ENCODE results near the gene UBE2QL1.

Gene UBE2QL1

GRCh38 chr5:6478793-6479192 is 30.1 kb downstream of the UBE2QL1 start:
- DNase-seq (ENCODE audit: low spot score) = no peak

- DNase-seq (ENCODE audit: low spot score) = no peak
These were observed 31.7 kb downstream of the UBE2QL1 start for GRCh38 chr5:6480133-6481051.

GRCh38 chr5:6482735-6483134 is 34.1 kb downstream of the UBE2QL1 start:
- DNase-seq (ENCODE audit: low spot score) = no peak

GRCh38 chr5:6483880-6484382 is 35.3 kb downstream of the UBE2QL1 start:
- DNase-seq (ENCODE audit: low spot score) = no peak

DNA sequence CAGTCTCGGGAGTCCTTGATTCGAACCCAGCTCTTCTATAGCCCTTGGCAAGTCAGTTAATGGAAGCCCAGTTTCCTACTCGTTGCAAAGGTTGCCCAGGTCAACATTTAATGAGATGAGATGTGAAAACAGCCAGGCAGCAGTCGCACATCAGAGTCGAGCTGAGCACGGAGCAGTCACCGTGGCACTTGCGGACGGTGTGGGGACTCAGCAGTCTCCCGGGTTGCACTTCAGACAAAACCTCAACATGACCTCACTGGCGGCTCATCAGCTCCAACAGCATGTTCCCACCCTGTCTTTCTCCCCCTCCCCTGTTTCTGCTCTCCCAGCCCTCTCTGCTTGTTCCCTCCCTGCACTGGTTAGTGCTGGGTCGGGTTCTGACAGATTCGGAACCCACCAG is 35.8 kb downstream of the UBE2QL1 start:
- DNase-seq (ENCODE audit: low spot score) = no peak

- DNase-seq (ENCODE audit: low spot score) = no peak
These were observed 36.2 kb downstream of the UBE2QL1 start for GRCh38 chr5:6484899-6485298.

- no peak for DNase-seq (ENCODE audit: low spot score)
These were observed 36.8 kb downstream of the UBE2QL1 start for GRCh38 chr5:6485441-6485840.

DNA sequence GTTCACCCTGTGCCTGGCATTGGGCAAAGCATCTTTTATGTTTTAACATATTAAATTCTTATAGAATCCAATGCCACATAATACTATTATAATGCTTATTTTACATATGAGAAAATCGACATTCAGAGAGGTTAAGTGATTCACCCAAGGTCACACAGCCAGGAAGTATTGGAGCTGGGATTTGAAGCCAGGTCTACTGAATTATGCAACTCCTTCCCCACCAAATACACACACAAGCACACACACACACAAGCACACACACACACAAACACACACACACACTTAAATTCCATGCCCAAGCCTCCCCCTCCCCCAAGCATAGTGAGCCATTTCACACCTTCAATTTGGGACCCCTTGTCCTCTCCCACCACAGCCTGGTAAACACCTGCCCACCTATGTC is 37.4 kb downstream of the UBE2QL1 start:
- DNase-seq (ENCODE audit: low spot score) = no peak

- DNase-seq (ENCODE audit: low spot score) = no peak
These were observed 38.4 kb downstream of the UBE2QL1 start for GRCh38 chr5:6487081-6487480.

DNA sequence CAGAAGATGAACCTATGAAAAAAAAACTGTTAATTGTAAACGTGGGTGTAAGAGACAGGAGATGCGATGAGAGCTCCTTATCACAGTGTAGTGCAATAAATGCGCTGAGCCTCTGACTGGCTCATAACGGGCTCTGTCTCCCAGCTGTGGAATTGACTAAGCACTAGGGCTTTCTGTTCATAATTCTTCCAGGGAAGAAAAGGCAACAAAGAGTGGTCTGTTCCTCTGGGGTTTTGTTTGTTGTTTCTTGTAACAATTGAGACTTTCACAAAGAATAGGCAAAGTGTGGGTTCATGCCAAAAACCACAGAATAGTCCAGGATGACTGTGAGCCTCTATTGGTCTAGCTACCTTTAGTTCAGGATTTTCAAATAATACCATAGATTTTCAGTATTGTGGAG is 39.4 kb downstream of the UBE2QL1 start:
- no peak for DNase-seq (ENCODE audit: low spot score)

- peak; percentile 55 for DNase-seq (ENCODE audit: low spot score)
These were observed 41.1 kb downstream of the UBE2QL1 start for GRCh38 chr5:6489643-6490185.

GRCh38 chr5:6490246-6490645 is 41.6 kb downstream of the UBE2QL1 start:
- DNase-seq (ENCODE audit: low spot score) = no peak

- no peak for DNase-seq (ENCODE audit: low spot score)
These were observed 42.0 kb downstream of the UBE2QL1 start for GRCh38 chr5:6490693-6491092.

DNA sequence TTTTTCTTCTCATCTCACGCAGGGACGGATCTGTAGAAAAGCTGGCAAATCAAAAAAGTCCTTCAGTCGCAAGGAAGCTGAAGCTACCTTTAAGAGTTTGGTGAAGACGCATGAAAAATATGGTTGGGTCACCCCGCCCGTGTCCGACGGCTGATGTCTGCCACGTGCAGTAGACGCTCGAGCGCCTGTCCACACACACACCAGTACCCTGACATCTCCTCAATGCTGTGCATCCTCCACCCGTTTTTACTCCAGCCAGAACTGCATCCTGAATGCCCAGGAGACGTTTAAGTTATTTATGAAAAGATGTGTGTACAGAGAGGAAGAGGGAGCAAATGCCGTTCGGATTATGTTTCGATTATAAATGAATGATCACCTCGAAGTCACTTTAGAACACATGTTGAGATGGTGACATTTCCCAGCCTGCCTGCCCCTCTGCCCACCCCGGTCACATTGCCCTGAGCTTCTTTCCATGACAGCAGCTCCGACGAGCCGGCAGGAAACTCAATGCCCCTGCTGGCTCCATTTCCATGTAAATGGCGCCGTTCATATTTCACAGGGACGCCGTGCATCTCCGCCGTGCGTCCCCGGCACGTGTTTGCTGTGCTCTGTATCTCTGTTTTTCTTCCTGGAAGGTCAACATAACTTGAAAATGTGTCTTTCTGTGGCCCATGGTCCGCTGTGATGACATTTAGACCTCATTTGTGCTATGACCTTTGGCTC is 42.7 kb downstream of the UBE2QL1 start:
- DNase-seq (ENCODE audit: low spot score) = peak; percentile 51

- peak; percentile 6 for DNase-seq (ENCODE audit: low spot score)
These were observed 43.2 kb downstream of the UBE2QL1 start for GRCh38 chr5:6491919-6492290.

- no peak for DNase-seq (ENCODE audit: low spot score)
These were observed 44.3 kb downstream of the UBE2QL1 start for GRCh38 chr5:6492934-6493333.

DNA sequence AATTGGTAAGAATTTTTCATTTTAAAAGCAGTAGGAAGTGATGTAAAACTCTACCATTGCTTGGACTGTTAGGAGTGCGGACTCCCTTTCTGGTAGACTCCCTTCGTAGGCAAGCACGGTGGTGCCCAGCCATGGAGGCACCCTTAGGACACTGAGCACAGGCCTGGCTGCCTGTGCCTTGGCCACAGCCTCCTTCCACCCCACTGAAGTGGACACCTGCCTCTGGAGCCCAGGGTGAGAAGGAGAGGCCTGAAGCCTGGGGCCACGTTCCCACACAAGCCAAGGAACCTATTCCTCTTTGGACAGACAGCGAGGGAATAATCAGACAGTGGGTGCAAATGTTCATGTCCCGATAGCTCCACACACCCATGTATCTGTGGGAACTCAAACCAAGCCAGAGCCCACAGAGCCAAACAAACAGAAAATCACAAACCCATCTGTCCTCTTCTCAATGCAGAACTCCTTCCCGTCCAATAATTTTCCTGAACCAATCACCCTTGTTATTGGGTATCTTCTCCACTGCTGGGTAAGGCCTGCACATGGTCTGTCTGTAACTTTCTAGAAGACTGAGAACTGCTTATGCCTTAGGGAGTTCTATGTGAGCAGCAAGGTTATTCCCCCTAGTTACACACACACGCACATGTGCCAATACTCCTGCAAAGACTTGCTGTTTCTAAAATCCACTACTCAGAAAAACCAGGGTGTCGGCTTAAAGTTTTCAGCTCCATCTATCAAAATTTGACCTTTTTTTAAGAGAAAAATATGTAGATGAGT is 45.2 kb downstream of the UBE2QL1 start:
- peak; percentile 42 for DNase-seq (ENCODE audit: low spot score)

DNA sequence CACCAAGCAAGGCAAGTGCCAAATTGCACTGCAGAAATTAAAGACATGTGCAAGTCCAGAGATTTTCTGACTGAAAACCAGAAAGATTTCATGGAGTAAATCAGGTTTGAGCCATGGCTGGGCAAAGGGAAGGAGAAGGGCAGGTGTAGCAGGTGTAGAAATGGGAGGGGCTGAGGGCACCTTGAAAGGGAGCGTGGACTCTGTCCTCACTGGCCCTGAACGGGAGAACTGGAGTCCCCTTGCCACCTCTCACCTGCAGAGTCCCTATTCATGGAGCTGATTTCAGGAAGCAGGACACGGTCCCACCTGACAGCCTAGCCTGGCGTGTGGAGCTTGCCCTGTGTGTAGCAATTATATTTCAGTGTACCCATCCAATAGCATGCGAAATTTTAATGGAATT is 46.3 kb downstream of the UBE2QL1 start:
- DNase-seq (ENCODE audit: low spot score) = no peak

DNA sequence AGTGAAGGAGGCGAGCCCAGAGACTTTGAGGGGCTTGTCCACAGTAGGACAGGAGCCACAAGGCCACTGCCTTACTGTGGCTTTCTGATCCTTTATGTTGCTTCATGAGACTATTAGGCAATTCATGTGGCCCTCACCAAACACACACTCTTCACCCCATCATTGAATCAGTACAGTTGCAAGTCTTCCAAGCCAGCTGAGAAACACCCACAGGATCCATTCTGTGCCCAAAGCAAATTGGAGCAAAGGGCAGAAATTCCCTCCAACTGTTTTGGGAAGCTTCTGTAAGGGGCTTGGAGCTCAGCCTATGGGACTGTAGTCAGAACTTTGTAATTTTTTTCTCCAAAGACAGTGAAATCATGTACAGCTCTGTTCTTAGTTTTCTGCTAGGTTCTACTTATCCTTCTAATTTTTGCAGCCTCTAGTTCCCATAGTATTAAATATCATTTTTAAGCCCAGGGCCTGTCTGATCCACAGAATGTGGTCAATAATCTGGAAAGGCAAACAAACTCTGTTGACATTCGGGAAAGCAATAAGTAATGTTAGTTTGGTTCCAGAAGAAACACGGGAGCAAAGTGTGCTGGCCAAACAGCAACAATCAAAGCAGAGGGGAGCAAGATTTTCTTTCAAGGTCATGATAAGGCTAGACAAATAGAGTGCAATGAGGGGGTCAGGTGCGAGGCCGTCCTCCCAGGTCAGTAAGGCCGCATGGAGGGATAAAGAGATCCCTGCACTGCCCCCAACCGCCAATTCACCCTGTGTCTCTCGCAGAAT is 47.0 kb downstream of the UBE2QL1 start:
- peak; percentile 25 for DNase-seq (ENCODE audit: low spot score)

DNA sequence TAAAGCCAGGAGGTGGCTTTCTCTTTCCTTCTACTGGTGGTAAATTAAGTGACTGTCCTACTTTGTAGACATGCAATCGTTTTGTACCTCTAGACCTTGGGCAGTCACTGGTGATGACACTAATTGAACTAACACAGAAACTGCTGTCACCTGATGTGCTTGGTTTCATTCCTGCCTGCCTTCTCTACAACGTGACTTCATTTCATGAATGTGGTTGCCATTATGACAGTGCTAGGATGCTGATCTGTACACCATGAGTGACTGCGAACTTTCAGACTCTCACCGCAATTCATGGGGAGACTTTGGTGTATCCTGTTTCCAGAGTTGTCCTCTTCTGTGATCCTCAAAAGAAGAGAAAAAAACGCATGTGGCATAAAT is 47.5 kb downstream of the UBE2QL1 start:
- DNase-seq (ENCODE audit: low spot score) = no peak

DNA sequence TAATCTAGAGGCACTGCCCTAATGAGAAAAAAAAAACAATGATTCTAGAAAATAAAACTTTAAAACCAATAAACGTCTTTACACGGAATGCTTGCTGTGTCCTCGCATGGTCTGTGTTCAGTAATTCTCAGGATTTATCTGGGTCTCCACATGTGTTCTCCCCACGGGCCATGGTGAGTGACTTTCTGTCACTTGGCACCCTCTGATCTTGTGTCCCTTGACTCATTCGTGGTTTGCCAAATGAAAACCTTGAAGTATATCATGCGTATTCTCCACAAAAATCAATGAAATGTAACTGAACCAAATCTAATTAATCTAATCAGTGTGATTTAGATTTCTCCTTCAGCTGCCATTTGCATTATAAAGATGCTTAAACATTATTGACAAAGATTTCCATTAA is 48.0 kb downstream of the UBE2QL1 start:
- DNase-seq (ENCODE audit: low spot score) = no peak
